ENCODE results near the gene RBM33.

DNA sequence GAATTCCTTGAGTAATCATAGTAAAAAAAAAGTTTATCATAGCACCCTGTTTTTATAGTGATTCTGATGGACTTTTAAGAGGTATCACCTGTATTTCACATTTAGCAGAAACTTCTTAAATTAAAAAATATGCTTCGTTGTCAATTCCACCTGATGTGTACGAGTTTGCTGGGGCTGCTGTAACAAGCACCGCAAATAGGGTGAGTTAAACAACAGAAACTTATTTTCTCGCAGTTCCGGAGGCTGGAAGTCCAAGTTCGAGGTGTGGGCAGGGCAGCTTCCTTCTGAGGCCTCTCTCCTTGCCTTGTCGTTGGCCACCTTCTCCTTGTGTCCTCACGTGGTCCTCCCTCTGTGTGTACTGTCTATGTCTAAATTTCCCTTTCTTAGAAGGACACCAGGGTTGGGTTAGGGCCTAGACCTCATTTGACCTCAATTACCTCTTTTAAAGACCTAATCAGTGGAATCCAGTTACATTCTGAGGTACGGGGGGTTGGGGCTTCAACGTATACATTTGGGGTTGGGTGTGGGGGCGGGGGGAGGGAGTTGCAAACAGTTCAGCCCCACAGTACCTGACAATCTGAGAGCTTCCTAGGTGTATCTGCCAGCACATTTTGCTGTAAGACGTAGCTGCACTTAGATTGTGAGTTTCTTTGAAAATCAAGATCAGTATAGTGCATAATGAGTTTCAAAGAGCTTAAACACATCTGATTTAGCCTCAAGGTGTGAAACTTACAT, 72.7 kb downstream of the RBM33 start:
- TF ChIP-seq, protein P1, sequence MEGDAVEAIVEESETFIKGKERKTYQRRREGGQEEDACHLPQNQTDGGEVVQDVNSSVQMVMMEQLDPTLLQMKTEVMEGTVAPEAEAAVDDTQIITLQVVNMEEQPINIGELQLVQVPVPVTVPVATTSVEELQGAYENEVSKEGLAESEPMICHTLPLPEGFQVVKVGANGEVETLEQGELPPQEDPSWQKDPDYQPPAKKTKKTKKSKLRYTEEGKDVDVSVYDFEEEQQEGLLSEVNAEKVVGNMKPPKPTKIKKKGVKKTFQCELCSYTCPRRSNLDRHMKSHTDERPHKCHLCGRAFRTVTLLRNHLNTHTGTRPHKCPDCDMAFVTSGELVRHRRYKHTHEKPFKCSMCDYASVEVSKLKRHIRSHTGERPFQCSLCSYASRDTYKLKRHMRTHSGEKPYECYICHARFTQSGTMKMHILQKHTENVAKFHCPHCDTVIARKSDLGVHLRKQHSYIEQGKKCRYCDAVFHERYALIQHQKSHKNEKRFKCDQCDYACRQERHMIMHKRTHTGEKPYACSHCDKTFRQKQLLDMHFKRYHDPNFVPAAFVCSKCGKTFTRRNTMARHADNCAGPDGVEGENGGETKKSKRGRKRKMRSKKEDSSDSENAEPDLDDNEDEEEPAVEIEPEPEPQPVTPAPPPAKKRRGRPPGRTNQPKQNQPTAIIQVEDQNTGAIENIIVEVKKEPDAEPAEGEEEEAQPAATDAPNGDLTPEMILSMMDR (optimal IDR thresholded peaks at IDR 0.05 in 1 of 3, IDR thresholded peaks at IDR 0.05 in 1 of 3, conservative IDR thresholded peaks at IDR 0.05 in 1 of 3; ENCODE audit: extremely low read depth in 1 of 3, insufficient read depth in 2 of 3, low read length in 3 of 3): no peak
- no peak for TF ChIP-seq EZH2 (IDR thresholded peaks at IDR 0.05; ENCODE audit: low read length)
